Esophagus muscularis mucosa (tissue), 4 donors: Measurements from ENCODE around the gene FAM193A. TPM values are rescaled to one million over a fixed set of nuclear protein-coding genes. Genes with fewer than 3 reads are reported as not detected.
A peak's percentile ranks its signal among the peaks of the same experiment; 100 is the strongest.

Experiments
- DNase-seq: peaks from one replicate; pipeline ENCODE4 v3.0.0-alpha.2; 2017; ENCODE audit errors: extremely low spot score
- H3K27ac ChIP-seq, 4 donors: fragments of 200-600 bp; sonication (generic); replicated peaks in 1 of 4; 1 replicate in 3 of 4; 2 replicates in 1 of 4; pipeline ENCODE4 v1.5.1; 2016 to 2019; ENCODE audit warnings: mild to moderate bottlenecking in 1 of 4
- H3K27me3 ChIP-seq, 4 donors: fragments of 200-600 bp; sonication (generic); one replicate each; pipeline versions ENCODE4 v1.5.1 to v1.6.0; 2016 to 2019
- H3K36me3 ChIP-seq, 4 donors: fragments of 200-600 bp; sonication (generic); one replicate each; pipeline ENCODE4 v1.5.1; 2016 to 2019
- H3K4me1 ChIP-seq, 4 donors: fragments of 200-600 bp; sonication (generic); one replicate each; pipeline ENCODE4 v1.5.1; 2016 to 2019
- H3K4me3 ChIP-seq, 4 donors: fragments of 200-600 bp; sonication (generic); 1 replicate in 2 of 4; 2 replicates in 2 of 4; pipeline ENCODE4 v1.5.1; 2016 to 2019; ENCODE audit warnings: mild to moderate bottlenecking in 4 of 4, moderate library complexity in 1 of 4
- H3K9me3 ChIP-seq, 4 donors: fragments of 200-600 bp; sonication (generic); 1 replicate in 3 of 4; 2 replicates in 1 of 4; pipeline ENCODE4 v1.5.1; 2016 to 2019
- CTCF ChIP-seq, 3 experiments: fragments of 200-600 bp in 2 of 3; fragments of 450-650 bp in 1 of 3; sonication (generic) in 2 of 3; IDR thresholded peaks; one replicate each; pipeline ENCODE4 v1.5.1; 2017 to 2019; ENCODE audit warnings: antibody characterized with exemption in 3 of 3, mild to moderate bottlenecking in 2 of 3, moderate library complexity in 1 of 3
- EP300 ChIP-seq: sonication (generic); formaldehyde crosslinking; IDR thresholded peaks from one replicate; pipeline ENCODE4 v1.6.1; 2017; ENCODE audit warnings: antibody characterized with exemption
- POLR2A ChIP-seq: fragments of 450-650 bp; IDR thresholded peaks from one replicate; pipeline ENCODE4 v1.6.1; 2017; ENCODE audit warnings: antibody characterized with exemption, moderate library complexity, mild to moderate bottlenecking, low read depth
- POLR2AphosphoS5 ChIP-seq, 2 donors: sonication (generic); formaldehyde crosslinking; IDR thresholded peaks; one replicate each; pipeline ENCODE4 v1.6.1; 2017; ENCODE audit warnings: antibody characterized with exemption in 2 of 2
- WGBS: methylation state at CpG from one replicate; pipeline ENCODE4 v1.1.5; 2018; 5-methylcytosine and 5-hydroxymethylcytosine counted together
- intact Hi-C: fragments of 100-400 bp; cut with DNase I; formaldehyde crosslinking; loops from one replicate; pipeline ENCODE4 v1.15.1; 2023
- total RNA-seq, 4 donors: library from RNA; depleted of rRNA; stranded (reverse); fragments of >200 nt; gene quantifications; one replicate each; pipeline versions ENCODE4 v1.1.0 to v1.2.1, GENCODE V29; 2016

The FAM193A gene
- total RNA-seq, 4 donors from 2014 or later: 20.0 to 30.6 (median 24.6) TPM

GRCh38 chr4:2558301-2558700, 21.9 kb downstream of the FAM193A start:
- Histone ChIP-seq H3K9me3 (no peaks in the 10 kb centered on the region), H3K36me3 (no peaks in the 10 kb centered on the region), H3K27ac (no peak overlapping the region), H3K4me3 (no peak overlapping the region), H3K27me3 (no peaks in the 10 kb centered on the region), H3K4me1 (peaks cover 0 to 62% (median 34%) of the 10 kb centered on the region in 4 donors)
- 97% methylated on average over 6 of the region's 6 CpGs for WGBS
- intact Hi-C loops: no loop called here
- TF ChIP-seq EP300: no peak
- TF ChIP-seq CTCF (IDR thresholded peaks at IDR 0.05): no peak
- TF ChIP-seq POLR2A: no peak
- no peak for TF ChIP-seq POLR2AphosphoS5 (IDR thresholded peaks at IDR 0.05)
- no peak for DNase-seq

- Histone ChIP-seq H3K36me3 (no peaks in the 10 kb centered on the region), H3K4me3 (no peak overlapping the region), H3K4me1 (peaks cover 0 to 61% (median 36%) of the 10 kb centered on the region in 4 donors), H3K9me3 (no peaks in the 10 kb centered on the region), H3K27ac (no peak overlapping the region), H3K27me3 (no peaks in the 10 kb centered on the region)
- DNase-seq: no peak
- 92% methylated on average over 12 of the region's 12 CpGs for WGBS
- intact Hi-C loops: no loop called here
- TF ChIP-seq POLR2AphosphoS5 (IDR thresholded peaks at IDR 0.05) (no peak), POLR2A (no peak), CTCF (IDR thresholded peaks at IDR 0.05) (no peak), EP300 (no peak)
These were observed 23.7 kb downstream of the FAM193A start for GRCh38 chr4:2560167-2560566.

- Histone ChIP-seq H3K27me3 (no peaks in the 10 kb centered on the region), H3K9me3 (no peaks in the 10 kb centered on the region), H3K36me3 (peaks cover 0 to 5% (median 2%) of the 10 kb centered on the region in 4 donors), H3K4me3 (no peak overlapping the region), H3K27ac (no peak overlapping the region), H3K4me1 (peaks cover 13 to 52% (median 32%) of the 10 kb centered on the region in 4 donors)
- TF ChIP-seq EP300: no peak
- TF ChIP-seq POLR2A: no peak
- TF ChIP-seq POLR2AphosphoS5 (IDR thresholded peaks at IDR 0.05): no peak
- no peak for TF ChIP-seq CTCF (IDR thresholded peaks at IDR 0.05)
- WGBS: 95% methylated on average over 4 of the region's 4 CpGs
- intact Hi-C loops: no loop called here
- DNase-seq: no peak
These were observed 29.1 kb downstream of the FAM193A start for GRCh38 chr4:2565533-2565932.

- H3K4me1 ChIP-seq: peaks cover 48 to 65% (median 54%) of the 10 kb centered on the region in 4 donors
- no peaks in the 10 kb centered on the region for H3K27me3 ChIP-seq
These were observed 33.6 kb downstream of the FAM193A start for GRCh38 chr4:2570036-2570435.

More at GRCh38 chr4:2570036-2570435, 33.6 kb downstream of the FAM193A start:
- peak overlapping the region in 1 of 4 donors; percentile 66 for H3K27ac ChIP-seq
- peaks cover 0 to 5% (median 2%) of the 10 kb centered on the region in 4 donors for H3K36me3 ChIP-seq
- intact Hi-C loops: no loop called here
- H3K9me3 ChIP-seq: no peaks in the 10 kb centered on the region
- no peak for DNase-seq
- no peak for TF ChIP-seq CTCF (IDR thresholded peaks at IDR 0.05)
- no peak for TF ChIP-seq EP300
- TF ChIP-seq POLR2A: no peak
- TF ChIP-seq POLR2AphosphoS5 (IDR thresholded peaks at IDR 0.05): no peak
- H3K4me3 ChIP-seq: no peak overlapping the region
- 89% methylated on average over 4 of the region's 4 CpGs for WGBS
